ENCODE results near the gene KCNK7. TPM values are rescaled to one million over a fixed set of nuclear protein-coding genes. Genes with fewer than 3 reads are reported as not detected.
A peak's percentile ranks its signal among the peaks of the same experiment; 100 is the strongest.

Gene KCNK7
- total RNA-seq, 1 experiment from 2014 or later = 1.8 TPM

DNA sequence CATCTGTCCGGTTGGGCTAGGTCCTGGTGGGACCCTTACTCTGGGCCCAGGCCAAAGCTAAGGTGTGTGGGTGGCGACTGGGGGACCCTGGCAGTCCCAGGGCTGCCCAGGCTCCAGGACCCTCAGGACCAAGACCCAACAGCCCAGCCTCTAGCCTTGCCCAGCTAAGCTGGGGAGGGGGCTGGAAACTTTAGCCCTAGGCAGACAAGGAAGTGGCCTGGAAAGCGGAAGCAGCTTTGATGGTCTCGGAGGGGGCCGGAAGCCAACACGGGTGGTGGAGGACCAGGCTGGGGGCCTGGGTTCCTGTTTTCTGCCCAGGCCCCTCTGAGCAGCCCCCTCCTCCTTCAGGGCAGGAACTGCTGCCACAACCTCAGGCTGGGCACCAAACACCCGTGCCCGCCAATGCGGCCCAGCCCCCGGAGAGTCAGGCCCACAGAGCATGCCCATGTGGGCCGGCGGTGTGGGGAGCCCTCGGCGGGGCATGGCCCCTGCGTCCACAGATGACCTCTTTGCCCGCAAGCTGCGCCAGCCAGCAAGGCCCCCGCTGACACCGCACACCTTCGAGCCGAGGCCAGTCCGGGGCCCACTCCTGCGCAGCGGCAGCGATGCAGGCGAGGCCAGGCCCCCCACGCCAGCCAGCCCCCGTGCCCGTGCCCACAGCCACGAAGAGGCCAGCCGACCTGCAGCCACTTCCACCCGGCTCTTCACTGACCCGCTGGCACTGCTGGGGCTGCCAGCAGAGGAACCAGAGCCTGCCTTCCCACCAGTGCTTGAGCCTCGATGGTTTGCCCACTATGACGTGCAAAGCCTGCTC, 45.1 kb upstream of the KCNK7 start:
- H4K91ac ChIP-seq (ENCODE audit: insufficient read length, low read depth, low read length) = no peak overlapping the region
- H2BK15ac ChIP-seq (ENCODE audit: low read depth, low read length) = no peak overlapping the region
- H3K9ac ChIP-seq (ENCODE audit: extremely low read depth, insufficient read length, low read length) = no peak overlapping the region
- peaks cover 5% of the 10 kb centered on the region; the same call in 1 of the 2 replicates for H3K4me1 ChIP-seq (ENCODE audit: insufficient read depth, low read length)
- TF ChIP-seq CTCF (conservative IDR thresholded peaks at IDR 0.05) = no peak
- no peak overlapping the region for H3K4ac ChIP-seq (ENCODE audit: low read depth, low read length)
- Mint-ChIP-seq H3K9me3 (no peaks in the 10 kb centered on the region), H3K36me3 (ENCODE audit: insufficient read depth in 1 of 3, low read depth in 3 of 3) (peaks cover 5 to 10% (median 7%) of the 10 kb centered on the region in 3 experiments; a peak in 6 of 7 replicates), H3K27ac (peak overlapping the region in 1 of 3 experiments; percentile 67; a peak in 1 of 7 replicates), H3K4me1 (peaks cover 34 to 40% of the 10 kb centered on the region in 2 experiments), H3K27me3 (ENCODE audit: low read depth) (no peaks in the 10 kb centered on the region), H3K4me3 (no peak overlapping the region)
- peaks cover 2% of the 10 kb centered on the region for H4K20me1 ChIP-seq (ENCODE audit: control insufficient read depth, insufficient read depth, insufficient read length)
- no peak overlapping the region for H3K18ac ChIP-seq (ENCODE audit: insufficient read length, low read depth, low read length)
- no peak overlapping the region for H3T11ph ChIP-seq (ENCODE audit: low read length)
- H2BK12ac ChIP-seq (ENCODE audit: insufficient read length, low read depth, low read length) = no peak overlapping the region
- H2BK5ac ChIP-seq (ENCODE audit: insufficient read length, low read length) = no peak overlapping the region
- no peaks in the 10 kb centered on the region for H3K79me1 ChIP-seq (ENCODE audit: insufficient read depth, low read depth, low read length, poor library complexity, severe bottlenecking)
- H3K9me3 ChIP-seq (ENCODE audit: control insufficient read depth, low read depth, low read length) = no peaks in the 10 kb centered on the region
- no peak overlapping the region for H2AFZ ChIP-seq (ENCODE audit: low read length)
- peaks cover 13% of the 10 kb centered on the region for H3K23me2 ChIP-seq (ENCODE audit: insufficient read length, low read depth, low read length, poor library complexity, severe bottlenecking)
- no peak overlapping the region for H4K8ac ChIP-seq (replicated peaks; ENCODE audit: insufficient read length, low read depth, low read length)
- H3K56ac ChIP-seq (ENCODE audit: insufficient read length, low read depth, low read length) = no peak overlapping the region
- H2BK20ac ChIP-seq (ENCODE audit: low read depth, low read length, poor library complexity, severe bottlenecking) = no peak overlapping the region
- no peak overlapping the region for H3K14ac ChIP-seq (ENCODE audit: insufficient read depth, low read length)
- H3K27ac ChIP-seq (ENCODE audit: insufficient read length, low read depth, low read length) = no peak overlapping the region
- no peaks in the 10 kb centered on the region for H3K27me3 ChIP-seq (ENCODE audit: insufficient read depth, low read length)
- no peak overlapping the region for H3K23ac ChIP-seq (ENCODE audit: insufficient read length, low read depth, low read length)
- no peak overlapping the region for H4K5ac ChIP-seq (ENCODE audit: insufficient read length, low read depth, low read length)
- no peaks in the 10 kb centered on the region for H3K79me2 ChIP-seq (ENCODE audit: insufficient read depth, low read length)
- H2AK5ac ChIP-seq (ENCODE audit: insufficient read length, low read length) = no peak overlapping the region
- H3K4me2 ChIP-seq (ENCODE audit: insufficient read depth, insufficient read length, low read length) = no peak overlapping the region
- DNase-seq = no peak
- WGBS (ENCODE audit: extremely low coverage, insufficient read length, low lambda C conversion rate) = no CpG with 5 or more reads among the region's 35 CpGs
- H2BK120ac ChIP-seq (ENCODE audit: low read depth, low read length, poor library complexity, severe bottlenecking) = no peak overlapping the region
